NCI-H146 (cell line): ENCODE measurements around the gene OR5K2.
A peak's percentile ranks its signal among the peaks of the same experiment; 100 is the strongest.

ENCODE experiments used
- DNase-seq: peaks from one replicate; lab custom pipeline; 2025; lab: John Stamatoyannopoulos, UW

The OR5K2 gene

GRCh38 chr3:98497381-98497780 is at the start of gene OR5K2:
Gene OR5K2 (plus strand): TSS chr3:98497681. CDS start chr3:98497681, 0 bp downstream.
- DNase-seq = no peak

DNA sequence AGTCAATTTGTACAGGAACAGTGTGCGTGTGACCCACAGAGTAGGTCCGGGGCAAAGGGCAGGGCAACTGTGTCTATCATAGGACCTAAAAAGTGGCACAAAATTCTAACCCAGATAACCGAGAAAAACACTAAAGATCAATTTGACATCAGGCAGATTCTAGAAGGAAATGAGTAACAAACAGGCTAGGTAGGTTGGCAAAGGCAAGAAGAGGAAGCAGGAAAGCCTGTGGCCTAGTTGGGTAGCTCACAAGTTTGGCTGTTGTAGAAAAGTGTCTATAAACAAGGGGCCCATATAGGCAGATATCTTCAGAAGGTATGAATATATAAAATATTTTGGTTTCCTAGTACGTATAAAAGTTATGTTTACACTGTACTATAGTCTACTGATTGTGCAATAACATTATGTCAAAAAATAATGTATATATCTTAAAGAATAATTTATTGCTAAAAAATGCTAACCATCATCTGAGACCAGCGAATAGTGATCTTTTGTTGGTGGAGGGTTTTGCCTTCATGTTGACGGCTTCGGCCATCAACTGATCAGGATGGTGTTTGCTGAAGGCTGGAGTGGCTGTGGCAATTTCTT is 47.8 kb upstream of the OR5K2 start:
- DNase-seq = no peak

DNA sequence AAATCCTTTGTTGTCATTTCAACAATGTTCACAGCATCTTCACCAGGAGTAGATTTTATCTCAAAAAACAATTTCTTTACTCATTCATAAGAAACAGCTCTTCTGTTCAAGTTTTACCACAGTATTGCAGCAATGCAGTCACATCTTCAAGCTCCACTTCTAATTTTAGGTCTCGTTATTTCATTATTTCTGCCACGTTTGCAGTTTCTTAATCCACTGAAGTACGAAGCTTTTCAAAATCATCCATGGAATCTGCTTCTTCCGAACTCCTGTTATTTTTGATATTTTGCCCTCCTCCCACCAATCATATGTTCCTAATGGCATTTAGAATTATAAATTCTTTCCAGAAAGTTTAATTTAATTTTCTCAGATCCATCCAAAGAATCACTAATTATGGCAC is 47.1 kb upstream of the OR5K2 start:
- DNase-seq = no peak

DNA sequence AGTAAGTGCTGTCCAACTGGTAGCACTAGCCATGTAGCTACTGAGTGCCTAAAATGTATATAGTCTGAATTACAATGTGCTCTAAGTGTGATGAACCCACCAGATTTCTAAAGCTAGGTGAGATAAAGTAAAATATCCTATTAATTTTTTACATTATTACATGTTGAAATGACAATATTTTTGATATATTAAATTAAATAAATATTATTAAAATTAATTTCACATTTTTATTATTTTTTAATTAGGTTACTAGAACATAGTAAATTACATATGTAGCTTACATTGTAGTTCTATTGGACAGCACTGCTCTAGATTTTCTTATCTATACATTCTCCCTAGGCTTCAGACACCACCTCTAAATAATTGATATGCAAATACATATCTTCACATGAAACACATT is 43.7 kb upstream of the OR5K2 start:
- no peak for DNase-seq

- no peak for DNase-seq
Observed at GRCh38 chr3:98454929-98455328, 42.6 kb upstream of the OR5K2 start.

GRCh38 chr3:98457543-98457942 is 39.9 kb upstream of the OR5K2 start:
- DNase-seq = no peak

- DNase-seq = no peak
Observed at GRCh38 chr3:98460220-98460619, 37.3 kb upstream of the OR5K2 start.

DNA sequence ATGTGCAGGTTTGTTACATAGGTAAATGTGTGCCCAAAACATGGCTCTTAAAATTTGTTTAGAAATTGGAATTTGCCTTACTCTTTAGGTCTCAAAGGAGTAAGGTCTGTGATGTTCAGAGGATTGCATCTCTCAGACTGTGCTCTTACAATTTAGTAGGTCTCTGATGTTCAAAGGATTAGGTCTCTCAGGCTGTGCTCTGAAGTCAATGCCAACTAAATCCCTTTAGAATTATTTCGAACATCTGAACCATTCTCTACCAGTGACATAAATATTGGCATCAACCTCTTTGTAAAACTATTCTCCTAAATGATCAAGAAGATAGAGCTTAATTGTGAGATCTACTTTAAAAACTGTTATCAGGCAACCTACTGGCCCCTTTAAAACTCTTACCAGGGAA is 34.6 kb upstream of the OR5K2 start, which contains the start of gene OR5K1:
Gene OR5K1, plus strand, starts transcription at position 301 of the 400 bp plus-strand sequence. CDS start 6,376 bp downstream, outside the sequence.
- DNase-seq = no peak

GRCh38 chr3:98482717-98483482 is 14.6 kb upstream of the OR5K2 start:
- no peak for DNase-seq

DNA sequence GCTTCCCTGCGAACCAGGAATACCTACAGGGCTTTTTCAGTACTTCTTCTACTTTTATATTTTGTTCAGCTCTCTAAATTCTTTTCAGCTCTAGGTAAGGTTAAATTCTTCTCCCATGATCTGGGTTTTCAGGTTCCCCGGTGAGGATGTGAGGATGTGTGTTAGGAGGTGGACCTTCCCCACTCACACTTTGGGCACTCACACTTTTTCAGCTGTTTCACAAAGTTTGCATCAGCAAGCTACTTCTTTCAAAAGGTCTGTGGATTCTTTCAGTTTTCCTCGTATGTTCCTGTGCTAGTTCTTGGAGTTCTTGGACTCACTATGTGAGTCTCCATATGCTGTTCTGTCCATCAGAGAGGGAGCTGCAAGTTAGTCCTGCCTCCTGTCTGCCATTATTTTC is 13.9 kb upstream of the OR5K2 start:
- DNase-seq = no peak

GRCh38 chr3:98500019-98500418 is 2.5 kb downstream of the OR5K2 start:
- no peak for DNase-seq

GRCh38 chr3:98501270-98501669 is 3.8 kb downstream of the OR5K2 start:
- DNase-seq = no peak

DNA sequence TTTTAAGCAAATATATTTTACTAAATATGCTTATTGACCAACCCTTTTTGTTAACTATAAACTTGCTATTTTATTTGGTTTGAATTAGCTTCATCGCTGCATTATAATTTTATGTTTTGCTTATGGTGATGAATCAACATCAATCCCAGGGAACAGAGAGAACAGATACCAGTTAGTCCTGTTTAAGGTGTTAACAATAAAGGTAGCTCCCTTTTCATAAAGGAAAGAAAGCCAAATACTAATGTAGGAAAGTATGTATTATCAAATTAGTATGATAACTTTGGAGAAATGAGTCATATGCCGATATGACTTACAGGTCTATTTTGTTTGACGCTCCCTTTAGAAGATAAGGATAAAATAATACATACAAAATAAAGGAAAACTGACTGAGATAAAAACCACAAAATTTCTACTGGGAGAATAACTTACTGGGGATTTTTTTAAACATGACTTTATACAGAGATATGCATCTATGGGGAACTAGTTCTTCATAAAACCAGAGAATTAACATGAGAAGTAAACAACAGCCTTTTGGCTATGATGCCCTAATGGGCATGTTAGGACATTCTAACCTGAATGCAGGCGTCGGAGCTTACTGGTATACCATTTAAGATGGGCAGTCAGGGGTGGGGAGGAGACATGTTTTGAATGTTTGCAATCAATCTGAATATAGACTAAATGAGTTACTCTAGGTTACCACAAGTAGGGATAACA is 4.5 kb downstream of the OR5K2 start:
- no peak for DNase-seq

DNA sequence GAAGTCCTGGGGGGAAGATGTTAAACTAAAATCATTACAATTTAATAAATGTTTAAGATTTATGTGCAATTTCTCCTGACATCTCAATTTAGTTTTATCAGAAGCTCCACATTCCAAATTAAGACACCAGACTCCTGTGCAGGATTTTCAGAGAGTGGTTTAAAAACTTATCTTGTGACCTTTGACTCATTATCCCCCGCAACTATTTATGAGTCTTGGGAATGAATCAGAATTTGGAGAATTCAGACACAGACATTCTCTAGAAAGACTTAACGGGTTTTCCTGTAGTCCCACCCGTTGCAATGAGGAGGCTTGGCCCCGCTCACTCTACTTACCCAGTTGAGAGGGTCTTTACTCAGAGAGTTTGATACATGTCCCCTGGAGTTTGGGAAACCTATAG is 7.1 kb downstream of the OR5K2 start:
- DNase-seq = no peak

GRCh38 chr3:98508582-98508981 is 11.1 kb downstream of the OR5K2 start:
- DNase-seq = no peak

DNA sequence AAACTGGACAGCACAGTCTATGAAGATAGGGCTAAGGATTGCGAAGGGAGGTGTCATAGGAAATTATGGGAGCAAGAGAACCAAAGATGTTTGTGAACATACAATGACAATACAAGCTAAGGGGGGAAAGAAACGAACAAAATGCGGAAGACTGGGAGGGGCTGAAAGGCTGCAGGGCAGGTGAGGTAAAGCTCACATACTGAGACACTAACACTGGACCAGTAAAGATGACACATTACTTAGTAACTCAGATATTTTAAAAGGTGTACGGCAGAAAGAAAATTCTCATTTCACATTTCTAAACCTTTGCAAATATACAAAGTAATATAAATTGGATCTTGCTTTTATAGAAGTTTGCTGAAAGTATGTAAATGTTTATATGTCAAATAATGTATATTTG is 15.1 kb downstream of the OR5K2 start:
- no peak for DNase-seq

- no peak for DNase-seq
Observed at GRCh38 chr3:98513091-98513511, 15.6 kb downstream of the OR5K2 start.

DNA sequence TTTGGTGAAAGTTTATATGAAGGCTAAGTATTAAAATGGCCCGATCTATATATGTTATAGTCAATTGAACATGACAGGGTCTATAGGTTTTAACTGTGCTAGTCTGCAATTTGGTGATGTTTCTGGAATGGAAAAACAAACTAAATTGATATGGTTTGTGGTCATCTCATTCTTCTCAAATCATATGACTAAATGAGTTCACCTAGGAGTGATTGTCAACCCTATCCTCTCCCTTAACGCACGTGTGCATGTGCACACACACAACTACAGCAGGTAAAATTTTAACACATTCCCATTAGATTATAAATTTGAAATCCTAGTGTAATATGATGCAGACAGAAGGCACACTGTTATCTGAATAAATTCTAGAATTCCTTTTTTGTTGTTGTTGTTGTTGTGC is 16.3 kb downstream of the OR5K2 start:
- DNase-seq = no peak

DNA sequence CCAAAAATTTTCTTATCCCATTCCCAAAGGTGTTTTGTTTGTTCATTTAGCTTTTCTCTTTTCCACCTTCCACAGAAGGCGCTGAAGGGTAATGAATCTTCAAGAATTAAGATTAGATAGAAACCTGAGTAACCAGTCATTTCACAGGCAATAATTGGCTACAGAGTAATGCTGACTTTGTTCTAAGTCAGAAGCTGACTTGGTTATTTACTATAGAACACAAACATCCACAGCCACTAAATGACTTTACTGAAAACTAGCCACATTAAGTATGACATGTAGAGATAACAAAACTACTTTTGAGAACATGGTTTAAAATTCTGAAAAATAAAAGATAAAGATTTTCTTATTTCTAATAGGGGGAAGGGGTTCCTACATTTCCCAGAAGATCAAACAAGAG is 17.5 kb downstream of the OR5K2 start:
- DNase-seq = no peak

- no peak for DNase-seq
Observed at GRCh38 chr3:98518816-98519215, 21.3 kb downstream of the OR5K2 start.

DNA sequence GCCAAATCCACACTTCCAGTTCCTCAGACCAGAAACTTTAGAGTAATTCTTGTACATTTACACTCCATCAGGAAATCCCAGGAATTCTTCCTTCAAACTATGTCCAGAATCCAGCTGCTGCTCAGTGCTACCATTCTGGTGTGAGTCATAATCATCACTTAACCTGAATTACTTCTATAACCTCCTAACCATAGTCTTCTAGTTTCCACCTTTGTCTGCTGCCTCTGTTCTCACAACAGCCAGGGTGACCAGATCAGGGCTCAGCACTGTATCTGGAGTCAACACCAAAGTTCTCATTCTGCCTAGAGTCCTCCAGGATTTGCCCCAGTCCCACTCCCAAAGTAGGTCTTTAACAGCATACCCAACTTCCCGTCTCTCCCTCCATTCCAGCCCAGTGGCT is 21.9 kb downstream of the OR5K2 start:
- no peak for DNase-seq

DNA sequence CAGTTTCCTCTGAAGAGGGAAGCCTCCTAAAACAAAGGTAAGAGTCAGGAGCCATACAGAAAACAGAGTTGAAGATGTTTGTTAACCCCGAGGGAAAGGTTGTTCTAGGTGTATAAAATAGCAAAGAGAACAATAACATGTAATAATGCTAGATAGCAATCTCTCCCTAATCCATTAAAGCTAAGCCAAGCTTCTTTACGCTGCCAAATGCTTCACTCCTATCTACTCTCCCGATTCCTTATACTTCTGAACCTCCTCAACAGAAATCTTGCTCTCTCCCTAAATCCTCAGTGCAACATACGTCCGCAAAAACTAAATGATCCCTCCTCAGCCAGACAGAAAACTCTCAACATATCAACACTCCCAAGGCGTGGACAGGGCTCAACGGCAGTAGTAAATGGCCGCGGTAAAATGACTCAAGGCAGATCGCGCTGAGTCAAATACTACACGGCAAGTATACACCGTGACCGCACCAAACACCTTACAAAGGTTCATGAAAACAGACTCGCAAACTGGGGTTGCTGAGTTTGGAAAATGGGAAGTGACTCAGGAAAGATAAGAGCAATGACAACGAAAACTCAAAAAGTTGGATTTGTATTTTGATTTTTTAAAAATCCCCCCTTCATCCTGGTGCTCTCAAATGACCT is 24.5 kb downstream of the OR5K2 start:
- DNase-seq = peak; percentile 53
